Lower leg skin (tissue), 3 donors: ENCODE data around the gene JMY.

Source experiments
- CTCF ChIP-seq, 3 donors: fragments of 450-650 bp; IDR thresholded peaks; one replicate each; pipeline ENCODE4 v1.5.1; 2016; ENCODE audit warnings: antibody characterized with exemption in 3 of 3, mild to moderate bottlenecking in 3 of 3, moderate library complexity in 2 of 3
- POLR2A ChIP-seq, 2 donors: fragments of 450-650 bp; IDR thresholded peaks; one replicate each; pipeline ENCODE4 v1.6.1; 2016 to 2017; ENCODE audit warnings: antibody characterized with exemption in 2 of 2, mild to moderate bottlenecking in 1 of 2, moderate library complexity in 1 of 2

GRCh38 chr5:79235261-79235633 lies 684 bp upstream of the JMY start:
- no peak for TF ChIP-seq POLR2A (IDR thresholded peaks at IDR 0.05)
- TF ChIP-seq CTCF (IDR thresholded peaks at IDR 0.05) = no peak
